Keratinocyte (primary cell): ENCODE results near the gene FAM221B. TPM values are rescaled to one million over a fixed set of nuclear protein-coding genes. Genes with fewer than 3 reads are reported as not detected.

Source experiments
- DNase-seq: peaks from one replicate; pipeline ENCODE4 v3.0.0-alpha.2; 2011; ENCODE audit warnings: low read depth, missing footprints, low spot score
- FAIRE-seq: peaks from 2 replicates; lab custom pipeline; 2011; peaks lifted over from hg19 to GRCh38; lab: Jason Lieb, UNC
- H2AFZ ChIP-seq: 2 replicates; pipeline ENCODE4 v1.6.0; 2012; ENCODE audit warnings: low read length, control low read depth, inconsistent platforms; ENCODE audit not compliant: control insufficient read depth
- H3K27ac ChIP-seq: 2 replicates; pipeline ENCODE4 v1.5.1; 2011; ENCODE audit warnings: low read length; ENCODE audit not compliant: control insufficient read depth, insufficient read depth
- H3K27me3 ChIP-seq: 3 replicates; pipeline ENCODE4 v1.6.0; 2011; ENCODE audit warnings: low read length; ENCODE audit not compliant: control insufficient read depth, insufficient read depth; ENCODE audit errors: extremely low read depth
- H3K36me3 ChIP-seq, 2 experiments: 2 replicates in 1 of 2; 3 replicates in 1 of 2; pipeline ENCODE4 v1.5.1; 2011; ENCODE audit warnings: low read length in 2 of 2, mild to moderate bottlenecking in 1 of 2; ENCODE audit not compliant: control insufficient read depth in 2 of 2, insufficient read depth in 2 of 2; ENCODE audit errors: extremely low read depth in 1 of 2
- H3K4me1 ChIP-seq: 3 replicates; pipeline ENCODE4 v1.5.1; 2011; ENCODE audit warnings: low read length; ENCODE audit not compliant: control insufficient read depth, insufficient read depth; ENCODE audit errors: extremely low read depth
- H3K4me2 ChIP-seq: 3 replicates; pipeline ENCODE4 v1.6.0; 2011; ENCODE audit warnings: low read depth, low read length; ENCODE audit not compliant: control insufficient read depth, insufficient read depth; ENCODE audit errors: extremely low read depth
- H3K4me3 ChIP-seq, 3 experiments: fragments of 200-600 bp in 1 of 3; sonication (generic) in 1 of 3; 2 replicates in 2 of 3; 3 replicates in 1 of 3; pipeline ENCODE4 v1.5.1; 2011 to 2016; ENCODE audit warnings: low read length in 3 of 3, mild to moderate bottlenecking in 3 of 3, control low read depth in 2 of 3, inconsistent platforms in 1 of 3, low read depth in 1 of 3, mixed read lengths in 1 of 3, mixed run types in 1 of 3, moderate library complexity in 1 of 3; ENCODE audit not compliant: control insufficient read depth in 2 of 3, insufficient read depth in 2 of 3; ENCODE audit errors: extremely low read depth in 1 of 3
- H3K79me2 ChIP-seq: 2 replicates; pipeline ENCODE4 v1.6.0; 2012; ENCODE audit warnings: low read length; ENCODE audit not compliant: control insufficient read depth, insufficient read depth
- H3K9ac ChIP-seq: 3 replicates; pipeline ENCODE4 v1.6.0; 2011; ENCODE audit warnings: low read length; ENCODE audit not compliant: control insufficient read depth, insufficient read depth; ENCODE audit errors: extremely low read depth
- H3K9me1 ChIP-seq: 3 replicates; pipeline ENCODE4 v1.6.0; 2011; ENCODE audit warnings: low read length; ENCODE audit not compliant: control insufficient read depth, insufficient read depth; ENCODE audit errors: extremely low read depth
- H3K9me3 ChIP-seq: 2 replicates; pipeline ENCODE4 v1.5.1; 2012; ENCODE audit warnings: low read depth, low read length; ENCODE audit not compliant: control insufficient read depth
- H4K20me1 ChIP-seq: 3 replicates; pipeline ENCODE4 v1.6.0; 2011; ENCODE audit warnings: low read length; ENCODE audit not compliant: control insufficient read depth, insufficient read depth; ENCODE audit errors: extremely low read depth
- EZH2 ChIP-seq: IDR thresholded peaks from one replicate; pipeline ENCODE4 v1.6.1; 2012; ENCODE audit warnings: inconsistent platforms, mild to moderate bottlenecking, low read length, moderate library complexity
- dilution Hi-C: fragments of 300-500 bp; cut with MboI; formaldehyde crosslinking; loops from one replicate; pipeline ENCODE4 v1.7.0; 2020; ENCODE audit warnings: low sequenced_read_pairs; ENCODE audit not compliant: extremely low pct_ligation_motif_present
- polyA plus RNA-seq, 5 experiments: library from polyadenylated mRNA; depleted of rRNA in 3 of 5; stranded (reverse) in 3 of 5; stranded (forward) in 1 of 5; unstranded in 1 of 5; fragments of >200 nt; gene quantifications; 1 replicate in 1 of 5; 2 replicates in 3 of 5; 3 replicates in 1 of 5; pipeline versions ENCODE4 v1.2.1 to v1.2.3, GENCODE V29; 2011 to 2012; ENCODE audit warnings: missing spikeins in 2 of 5, low read depth in 1 of 5, low replicate concordance in 1 of 5
- TF ChIP-seq, protein P1 (sequence below), 3 experiments: IDR thresholded peaks in 1 of 3; conservative IDR thresholded peaks in 1 of 3; optimal IDR thresholded peaks in 1 of 3; 2 replicates in 2 of 3; 3 replicates in 1 of 3; pipeline versions ENCODE3 to v1.5.1; 2011; ENCODE audit warnings: low read length in 3 of 3, mild to moderate bottlenecking in 3 of 3, moderate library complexity in 2 of 3, control low read depth in 1 of 3, inconsistent platforms in 1 of 3; ENCODE audit not compliant: insufficient read depth in 2 of 3; ENCODE audit errors: extremely low read depth in 1 of 3

The FAM221B gene
- polyA plus RNA-seq, 1 donor (not counting 4 experiments of a cell fraction or from before 2014, with no cell fraction given) = not detected

- Histone ChIP-seq H3K36me3 (no peaks in the 10 kb centered on the region), H3K9me3 (no peaks in the 10 kb centered on the region), H3K4me3 (no peak overlapping the region), H3K27ac (no peak overlapping the region), H3K9ac (no peak overlapping the region), H2AFZ (no peak overlapping the region), H3K4me2 (no peak overlapping the region), H3K27me3 (no peaks in the 10 kb centered on the region), H3K4me1 (peaks cover 6% of the 10 kb centered on the region), H3K9me1 (no peaks in the 10 kb centered on the region), H3K79me2 (no peaks in the 10 kb centered on the region), H4K20me1 (no peaks in the 10 kb centered on the region)
- no peak for DNase-seq
- dilution Hi-C loops = no loop called here
- no peak for FAIRE-seq
- TF ChIP-seq, protein P1, sequence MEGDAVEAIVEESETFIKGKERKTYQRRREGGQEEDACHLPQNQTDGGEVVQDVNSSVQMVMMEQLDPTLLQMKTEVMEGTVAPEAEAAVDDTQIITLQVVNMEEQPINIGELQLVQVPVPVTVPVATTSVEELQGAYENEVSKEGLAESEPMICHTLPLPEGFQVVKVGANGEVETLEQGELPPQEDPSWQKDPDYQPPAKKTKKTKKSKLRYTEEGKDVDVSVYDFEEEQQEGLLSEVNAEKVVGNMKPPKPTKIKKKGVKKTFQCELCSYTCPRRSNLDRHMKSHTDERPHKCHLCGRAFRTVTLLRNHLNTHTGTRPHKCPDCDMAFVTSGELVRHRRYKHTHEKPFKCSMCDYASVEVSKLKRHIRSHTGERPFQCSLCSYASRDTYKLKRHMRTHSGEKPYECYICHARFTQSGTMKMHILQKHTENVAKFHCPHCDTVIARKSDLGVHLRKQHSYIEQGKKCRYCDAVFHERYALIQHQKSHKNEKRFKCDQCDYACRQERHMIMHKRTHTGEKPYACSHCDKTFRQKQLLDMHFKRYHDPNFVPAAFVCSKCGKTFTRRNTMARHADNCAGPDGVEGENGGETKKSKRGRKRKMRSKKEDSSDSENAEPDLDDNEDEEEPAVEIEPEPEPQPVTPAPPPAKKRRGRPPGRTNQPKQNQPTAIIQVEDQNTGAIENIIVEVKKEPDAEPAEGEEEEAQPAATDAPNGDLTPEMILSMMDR (optimal IDR thresholded peaks at IDR 0.05 in 1 of 3, IDR thresholded peaks at IDR 0.05 in 1 of 3, conservative IDR thresholded peaks at IDR 0.05 in 1 of 3; ENCODE audit: extremely low read depth in 1 of 3, insufficient read depth in 2 of 3, low read length in 3 of 3) = no peak
- no peak for TF ChIP-seq EZH2
Measured at GRCh38 chr9:35869621-35870216, 41.2 kb upstream of the FAM221B start.

GRCh38 chr9:35868933-35869332 is 40.4 kb upstream of the FAM221B start:
- no peak for FAIRE-seq
- no peaks in the 10 kb centered on the region for H3K27me3 ChIP-seq

More at GRCh38 chr9:35868933-35869332, 40.4 kb upstream of the FAM221B start:
- Histone ChIP-seq H3K4me2 (no peak overlapping the region), H2AFZ (no peak overlapping the region), H3K27ac (no peak overlapping the region), H3K79me2 (no peaks in the 10 kb centered on the region), H3K9me3 (no peaks in the 10 kb centered on the region), H3K4me1 (peaks cover 6% of the 10 kb centered on the region), H4K20me1 (no peaks in the 10 kb centered on the region), H3K9me1 (no peaks in the 10 kb centered on the region), H3K4me3 (no peak overlapping the region), H3K9ac (no peak overlapping the region), H3K36me3 (no peaks in the 10 kb centered on the region)
- no peak for DNase-seq
- TF ChIP-seq, protein P1 (optimal IDR thresholded peaks at IDR 0.05 in 1 of 3, IDR thresholded peaks at IDR 0.05 in 1 of 3, conservative IDR thresholded peaks at IDR 0.05 in 1 of 3; ENCODE audit: extremely low read depth in 1 of 3, insufficient read depth in 2 of 3, low read length in 3 of 3) = no peak
- no peak for TF ChIP-seq EZH2
- dilution Hi-C loops = no loop called here
